Measurements from ENCODE around the gene GAK.
"Not testable (repeated sequence)": the region's sequence is repeated elsewhere in the genome, so short reads cannot be mapped to it uniquely, and the experiment has no call there.

GAK gene

GRCh38 chr4:825971-826330 is 106.2 kb downstream of the GAK start, which contains the start of gene CPLX1:
Gene CPLX1, minus strand, starts transcription at chr4:826129. Its CDS starts 1,607 bp downstream, at chr4:824522.
- DNase-seq = no peak

DNA sequence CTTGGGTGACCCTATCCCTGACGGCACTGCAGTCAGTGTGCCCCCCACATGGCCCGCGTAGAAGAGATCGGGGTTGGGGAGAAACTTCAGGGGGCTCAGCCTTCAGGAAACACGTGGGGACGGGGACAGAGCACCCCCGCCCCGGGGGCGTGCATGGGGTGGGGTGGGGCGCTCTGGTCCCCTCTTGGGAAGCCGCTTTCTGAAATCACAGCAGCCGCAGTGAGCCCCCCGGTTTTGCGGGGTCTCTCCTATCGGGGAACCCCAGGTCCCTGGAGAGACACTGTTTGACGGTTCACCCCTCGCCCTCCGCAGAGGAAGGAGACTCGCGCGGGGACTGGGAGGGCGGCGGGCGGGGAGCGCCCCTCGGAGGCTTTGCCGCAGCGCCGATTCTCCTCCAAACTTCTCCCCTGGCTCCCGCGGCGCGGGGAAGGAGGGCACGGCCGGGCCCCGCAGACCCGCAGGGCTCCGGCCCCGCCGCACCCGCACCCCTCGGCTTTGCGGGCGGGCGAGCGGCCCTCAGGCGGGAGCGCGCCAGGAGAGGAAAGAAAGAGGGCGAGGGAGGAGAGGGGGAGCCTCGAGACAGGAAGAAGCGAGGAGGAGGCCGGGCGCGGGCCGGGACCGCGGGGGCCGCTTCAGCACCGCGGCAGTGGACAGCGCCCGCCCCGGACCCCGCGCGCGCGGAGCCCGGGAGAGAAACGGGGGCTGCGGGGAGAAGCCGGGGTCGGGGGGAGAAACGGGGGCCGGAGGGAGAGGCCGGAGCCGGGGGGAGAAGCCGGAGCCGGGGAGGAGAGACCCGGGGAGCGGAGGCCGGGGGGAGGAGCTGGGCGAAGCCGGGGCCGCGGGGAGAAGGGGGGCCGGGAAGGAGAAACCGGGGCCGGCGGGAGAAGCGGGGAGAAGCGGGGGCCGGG is 106.8 kb downstream of the GAK start:
- DNase-seq = no peak

- no peak for DNase-seq
Measured at GRCh38 chr4:824461-825062, 107.6 kb downstream of the GAK start.

GRCh38 chr4:823761-824460 is 108.2 kb downstream of the GAK start:
- DNase-seq = no peak

- no peak for DNase-seq
Measured at GRCh38 chr4:823176-823760, 108.8 kb downstream of the GAK start.

GRCh38 chr4:822361-823175 is 109.5 kb downstream of the GAK start:
- DNase-seq = no peak

DNA sequence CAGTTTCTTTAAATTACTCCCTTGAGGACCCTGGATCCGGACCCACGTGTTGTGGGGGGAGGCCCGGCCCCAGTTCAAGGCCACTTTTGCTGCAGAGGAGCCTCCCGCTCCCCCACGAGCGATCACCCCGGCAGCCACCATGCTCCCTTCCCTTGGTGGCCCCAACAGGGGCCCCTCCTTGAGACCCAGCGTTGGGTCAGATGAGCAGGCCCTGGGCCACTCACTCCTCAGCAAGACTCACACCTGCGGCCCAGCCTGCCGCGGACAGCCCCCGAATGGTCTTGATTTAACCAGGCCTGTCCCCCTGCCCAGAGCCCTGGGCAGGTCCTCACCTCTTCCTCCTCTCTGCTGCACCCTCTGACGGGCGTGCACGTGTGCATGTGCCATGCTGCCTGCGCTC is 110.5 kb downstream of the GAK start:
- no peak for DNase-seq

DNA sequence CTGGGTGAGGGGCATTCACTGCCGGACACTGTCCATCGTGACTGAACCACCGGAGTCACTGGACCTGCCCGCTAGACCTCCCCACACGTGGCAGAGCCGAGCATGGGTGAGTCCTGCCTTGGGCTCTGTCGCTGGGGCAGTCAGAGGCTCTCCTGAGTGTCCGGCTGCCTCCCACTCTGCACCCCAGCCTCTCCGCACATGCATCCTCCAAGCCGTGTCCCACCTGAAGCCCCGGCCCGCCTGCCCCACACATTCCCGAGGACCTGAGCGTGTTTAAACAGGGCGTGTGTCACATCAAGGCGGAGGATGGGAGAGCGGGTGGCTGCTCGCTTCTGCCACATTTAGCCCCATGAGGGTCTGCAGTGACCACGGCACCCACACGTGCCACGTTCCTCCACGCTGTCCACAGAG is 110.9 kb downstream of the GAK start:
- no peak for DNase-seq

DNA sequence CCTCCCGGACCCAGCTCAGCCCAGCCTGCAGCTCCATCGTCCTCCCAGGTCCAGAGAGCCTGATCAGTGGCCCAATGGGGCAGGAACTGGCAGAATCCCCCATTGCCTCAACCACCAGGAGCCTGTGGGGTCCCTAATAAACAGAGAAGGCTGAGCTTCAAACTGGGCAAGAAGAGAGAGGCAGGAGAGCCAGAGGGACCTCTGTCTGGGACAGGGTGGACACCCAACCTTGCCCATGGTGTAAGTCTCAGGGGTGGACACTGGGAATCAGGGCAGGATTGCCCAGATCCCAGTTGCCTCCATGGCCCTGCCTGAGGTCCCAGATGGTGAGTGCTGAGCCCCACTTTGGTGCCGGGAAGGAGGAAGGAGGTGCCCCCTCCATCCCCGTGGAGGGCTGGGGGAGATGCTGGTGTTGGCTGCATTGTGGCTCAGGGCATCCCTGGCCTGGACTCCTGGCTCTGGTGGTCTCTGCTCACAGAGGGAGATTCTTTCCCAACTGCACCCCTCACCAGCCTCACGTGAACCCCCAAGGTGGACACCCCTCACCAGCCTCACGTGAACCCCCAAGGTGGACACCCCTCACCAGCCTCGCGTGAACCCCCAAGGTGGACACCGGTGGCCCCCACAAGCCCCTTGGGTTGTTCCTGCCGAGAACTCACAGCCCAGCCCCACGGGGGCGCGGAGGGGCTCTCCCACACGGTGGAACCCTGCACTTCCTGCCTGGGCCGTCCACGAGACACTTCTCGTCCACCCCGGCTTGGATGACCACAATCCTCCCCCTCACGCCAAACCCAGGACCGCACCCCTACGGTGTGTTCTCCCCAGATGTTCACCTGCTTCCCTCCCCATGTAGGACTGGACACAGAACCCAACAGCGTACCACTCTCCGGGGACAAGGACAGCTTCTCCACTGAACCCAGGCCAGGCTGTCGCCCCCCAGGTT is 111.6 kb downstream of the GAK start:
- no peak for DNase-seq

- DNase-seq = no peak
Measured at GRCh38 chr4:819401-820229, 112.5 kb downstream of the GAK start.

DNA sequence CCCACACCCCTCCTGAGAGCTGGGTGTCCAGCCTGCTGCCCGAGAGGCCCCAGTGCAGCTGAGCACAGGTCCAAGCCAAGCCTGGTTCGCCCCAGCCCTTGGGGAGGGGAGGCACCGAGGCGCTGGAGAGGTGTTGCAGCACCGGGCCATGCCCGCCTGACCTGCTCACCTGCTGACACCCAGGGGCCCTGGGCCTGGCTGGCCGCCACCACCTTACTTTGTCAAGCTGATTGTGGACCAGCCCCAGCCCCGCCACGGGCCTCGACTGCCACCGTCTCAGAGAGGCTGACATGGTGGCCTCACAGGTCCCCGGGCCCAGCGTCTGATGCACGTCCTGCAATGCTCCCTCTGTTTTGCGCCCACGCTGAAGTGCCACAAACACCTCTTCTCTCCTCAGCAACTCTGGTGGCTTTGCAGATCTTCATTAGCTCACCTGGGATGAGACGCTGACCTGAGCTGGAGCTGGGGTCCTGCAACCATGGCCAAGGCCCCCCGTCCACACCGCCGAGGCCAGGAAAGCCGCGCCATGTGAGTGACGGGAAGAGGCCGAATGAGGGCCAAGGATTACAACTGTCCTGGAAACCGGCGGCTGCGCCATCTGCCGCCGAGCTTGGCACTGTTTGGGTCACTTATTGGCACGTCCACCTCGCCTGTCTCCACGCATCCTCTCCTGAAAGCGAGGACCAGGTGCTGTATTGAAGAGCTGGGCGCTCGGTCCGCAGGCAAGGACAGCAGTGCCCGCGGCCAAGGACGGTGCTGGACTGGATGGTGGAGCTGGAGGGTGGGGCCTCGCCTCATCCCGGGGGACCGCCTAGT is 113.8 kb downstream of the GAK start:
- no peak for DNase-seq

DNA sequence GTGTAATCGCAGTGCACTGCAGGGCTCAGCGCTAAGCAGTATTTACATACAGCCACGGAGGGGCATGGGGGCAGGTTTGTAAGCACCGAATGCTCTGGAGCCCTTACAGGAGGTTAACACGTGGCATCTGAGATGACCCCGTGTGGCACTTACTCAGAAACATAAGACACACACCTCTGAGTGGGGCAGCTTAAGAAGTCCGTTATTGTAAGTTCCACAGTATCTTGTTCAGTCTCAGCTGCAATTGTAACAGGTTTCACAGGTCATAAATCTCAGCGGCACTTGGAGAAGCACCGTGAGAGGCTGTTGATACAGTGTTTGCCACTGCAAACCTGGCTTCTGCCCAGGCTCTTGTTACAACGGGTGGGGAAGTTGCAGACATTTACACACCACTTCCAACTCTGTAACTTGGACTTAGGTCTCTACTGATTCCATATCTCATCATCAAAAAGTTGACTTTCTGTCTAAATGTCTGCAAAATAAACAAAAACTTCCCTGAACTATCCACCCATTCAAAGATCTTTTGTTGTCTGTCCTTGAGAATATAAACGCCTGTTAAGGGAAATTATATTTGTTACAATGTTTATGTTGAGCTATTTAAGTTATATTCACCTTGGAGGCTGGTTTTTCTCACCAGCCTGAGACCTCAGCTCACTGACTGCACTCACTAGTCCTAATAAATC is 116.5 kb downstream of the GAK start:
- no peak for DNase-seq

GRCh38 chr4:814312-814850 is 117.7 kb downstream of the GAK start:
- DNase-seq = no peak

DNA sequence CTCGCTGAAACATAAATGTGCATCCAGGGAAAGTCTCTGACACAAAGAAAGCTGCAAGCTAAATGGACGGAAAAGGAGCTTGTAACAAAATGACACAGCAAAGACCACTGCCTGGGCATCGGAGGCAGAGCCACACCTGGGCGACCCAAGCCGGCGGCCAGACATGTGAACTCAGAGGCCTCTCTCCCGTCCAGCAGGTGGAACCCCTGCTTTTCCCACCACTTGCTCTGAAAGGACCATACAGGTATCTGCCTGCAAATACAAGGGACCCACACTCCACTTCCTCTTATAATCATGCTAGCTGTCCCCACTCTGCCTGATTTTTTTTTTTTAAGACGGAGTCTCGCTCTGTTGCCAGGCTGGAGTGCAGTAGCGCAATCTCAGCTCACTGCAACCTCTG is 118.2 kb downstream of the GAK start:
- no peak for DNase-seq

DNA sequence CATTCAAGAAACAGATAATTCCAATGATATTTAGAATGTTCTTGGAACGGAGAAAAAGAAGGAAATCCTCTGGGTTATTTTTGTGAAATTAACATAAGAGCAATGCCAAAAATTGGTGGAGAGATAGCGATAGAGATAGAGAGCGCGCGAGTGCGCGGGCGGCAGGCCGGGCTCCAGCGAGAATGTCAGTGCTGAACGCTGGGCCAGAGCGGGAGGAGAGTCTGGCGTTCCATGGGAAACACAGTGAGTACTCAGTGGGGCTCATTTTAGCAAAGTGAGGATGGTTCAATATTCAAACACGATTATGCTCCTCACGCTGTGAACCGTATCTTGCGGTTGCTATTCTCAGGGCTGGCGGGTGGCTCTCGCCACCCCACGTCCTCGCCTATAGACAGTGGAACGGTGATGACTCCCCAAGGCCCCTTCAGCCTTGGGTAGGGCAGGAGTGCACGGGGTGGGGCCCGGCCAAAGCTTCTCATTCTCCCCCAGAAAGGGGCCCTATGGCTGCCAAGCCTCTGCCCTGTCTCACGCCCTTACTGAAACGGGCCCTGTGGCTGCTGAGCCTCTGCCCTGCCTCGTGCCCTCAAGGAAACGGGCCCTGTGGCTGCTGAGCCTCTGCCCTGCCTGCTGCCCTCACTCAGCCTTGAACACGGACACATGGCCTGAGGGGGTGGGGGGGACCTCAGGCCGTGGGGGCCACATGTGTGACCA is 123.1 kb downstream of the GAK start:
- no peak for DNase-seq

DNA sequence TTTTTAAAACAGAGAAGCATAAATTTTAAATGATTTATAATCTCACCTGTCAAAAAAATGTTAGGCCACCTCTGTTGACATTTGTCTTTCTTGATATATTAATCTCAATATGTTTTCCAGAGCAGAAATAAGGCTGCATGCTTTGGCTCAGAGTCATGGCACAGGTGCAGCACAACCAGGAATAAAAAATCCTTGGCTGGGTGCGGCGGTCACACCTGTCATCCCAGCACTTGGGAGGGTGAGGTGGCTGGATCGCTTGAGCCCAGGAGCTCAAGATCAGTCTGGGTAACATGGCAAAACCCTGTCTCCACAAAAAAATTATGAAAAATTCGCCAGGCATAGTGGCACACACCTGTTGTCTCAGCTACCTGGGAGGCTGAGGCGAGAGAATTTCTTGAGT is 124.3 kb downstream of the GAK start:
- no peak for DNase-seq

DNA sequence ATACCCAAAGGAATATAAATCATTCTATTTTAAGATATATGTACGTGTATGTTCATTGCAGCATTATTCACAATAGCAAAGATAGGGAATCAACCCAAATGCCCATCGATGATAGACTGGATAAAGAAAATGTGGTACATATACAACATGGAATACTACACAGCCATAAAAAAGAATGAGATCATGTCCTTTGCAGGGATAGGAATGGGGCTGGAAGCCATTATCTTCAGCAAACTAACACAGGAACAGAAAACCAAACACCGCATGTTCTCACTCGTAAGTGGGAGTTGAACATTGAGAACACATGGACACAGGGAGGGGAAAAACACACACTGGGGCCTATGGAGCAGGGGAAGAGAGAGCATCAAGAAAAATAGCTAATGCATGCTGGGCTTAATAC is 125.1 kb downstream of the GAK start:
- not testable (repeated sequence) for DNase-seq

DNA sequence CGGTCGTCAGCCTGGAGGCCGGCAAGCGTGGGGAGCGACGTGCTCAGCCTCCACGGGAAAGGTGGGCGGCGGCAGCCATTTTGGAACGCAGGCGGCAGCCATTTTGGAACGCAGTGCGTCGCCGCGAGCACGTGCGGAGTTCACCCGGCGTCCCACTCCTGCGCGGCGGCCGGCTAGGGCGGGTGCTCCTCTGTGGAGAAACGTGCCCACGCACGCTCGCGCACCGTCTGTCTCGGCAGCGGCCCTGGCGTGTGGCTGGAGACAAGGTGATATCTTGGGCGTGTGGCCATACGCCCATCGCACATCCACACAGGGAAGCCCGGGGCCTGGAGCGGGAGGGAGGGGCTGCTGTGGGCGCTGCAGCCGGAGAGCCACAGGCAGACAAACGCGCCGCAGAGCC is 127.3 kb downstream of the GAK start:
- DNase-seq = no peak

All from stimulated activated CD4-positive, alpha-beta T cell treated with anti-CD3 and anti-CD28 coated beads, Interleukin-2, amount 100 ng/mL, for 48 hours (primary cell).